Hepatocyte (in vitro differentiated cells): ENCODE data around the gene MISP3.

Experiments used
- CTCF ChIP-seq: fragments of 200-600 bp; sonication (generic); IDR thresholded peaks from 2 replicates; pipeline ENCODE4 v1.5.1; 2016; ENCODE audit warnings: antibody characterized with exemption, mild to moderate bottlenecking; ENCODE audit not compliant: poor library complexity
- EZH2 ChIP-seq: fragments of 200-600 bp; sonication (generic); IDR thresholded peaks from 2 replicates; pipeline ENCODE4 v1.6.1; 2016; ENCODE audit warnings: antibody characterized with exemption, mild to moderate bottlenecking, borderline replicate concordance

- no peak for TF ChIP-seq EZH2
- TF ChIP-seq CTCF: no peak
Measured at GRCh38 chr19:14055396-14055795, 17.2 kb upstream of the MISP3 start.
